Central memory CD4-positive, alpha-beta T cell (primary cell): ENCODE results near the gene DYNLT3.

ENCODE experiments used
- DNase-seq: peaks from one replicate; pipeline ENCODE4 v3.0.0; 2022
- total RNA-seq, 3 experiments: gene quantifications; one replicate each; lab custom pipeline; 2026; lab: John Stamatoyannopoulos, UW

Gene DYNLT3, protein sequence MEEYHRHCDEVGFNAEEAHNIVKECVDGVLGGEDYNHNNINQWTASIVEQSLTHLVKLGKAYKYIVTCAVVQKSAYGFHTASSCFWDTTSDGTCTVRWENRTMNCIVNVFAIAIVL
- 39.1 to 79.6 (median 48.2) reads per million in 3 experiments for total RNA-seq

- peak; percentile 78 for DNase-seq
These were observed at the start of gene DYNLT3 for GRCh38 chrX:37846934-37847732. TSS of gene DYNLT3 (minus strand) at chrX:37847571. CDS start at chrX:37847510, 61 bp downstream.

- no peak for DNase-seq
These were observed 49.1 kb upstream of the DYNLT3 start for GRCh38 chrX:37896511-37896890.

- DNase-seq: no peak
These were observed 48.6 kb upstream of the DYNLT3 start for GRCh38 chrX:37895795-37896510.

- DNase-seq: no peak
These were observed 47.4 kb upstream of the DYNLT3 start for GRCh38 chrX:37894725-37895124.

DNA sequence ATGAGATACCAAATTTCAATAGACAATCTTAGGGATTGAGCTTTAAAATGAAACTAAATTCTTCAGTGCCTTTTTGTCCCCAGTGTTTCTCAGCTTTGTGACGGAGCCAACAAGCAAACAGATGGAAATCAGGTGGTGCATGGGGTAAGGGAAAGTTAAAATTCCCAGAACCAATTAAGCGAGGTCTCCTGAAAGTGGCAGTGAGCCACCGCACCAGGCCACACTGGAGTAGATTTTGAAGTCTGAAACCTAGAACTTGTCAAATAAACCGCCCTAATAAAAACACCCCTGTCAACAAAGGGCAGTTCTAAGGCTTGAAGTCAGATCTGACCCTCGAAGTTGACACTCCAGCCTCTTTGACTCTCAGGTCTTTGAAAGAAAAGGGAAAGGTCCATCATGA is 40.6 kb upstream of the DYNLT3 start:
- no peak for DNase-seq

DNA sequence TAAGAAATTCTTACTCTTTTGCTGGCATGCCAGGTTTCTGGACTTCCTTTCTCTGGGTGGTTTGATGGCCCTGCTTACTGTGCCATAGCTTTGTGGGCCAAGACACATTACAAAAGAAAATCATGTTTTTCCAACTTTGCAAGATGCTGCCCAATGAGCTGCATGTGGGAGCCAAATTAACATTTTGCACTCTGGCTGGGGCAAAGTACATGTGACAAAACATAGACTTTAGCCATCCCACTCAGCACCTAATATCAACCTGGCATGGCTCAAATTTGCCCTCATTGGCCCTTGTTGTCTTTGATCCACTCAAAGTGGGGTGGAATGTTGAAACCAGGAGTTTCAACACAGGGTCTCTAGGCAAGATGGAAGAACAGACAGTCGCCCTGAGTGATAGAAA is 40.0 kb upstream of the DYNLT3 start:
- DNase-seq: no peak

GRCh38 chrX:37883196-37883595 is 35.8 kb upstream of the DYNLT3 start:
- DNase-seq: no peak

DNA sequence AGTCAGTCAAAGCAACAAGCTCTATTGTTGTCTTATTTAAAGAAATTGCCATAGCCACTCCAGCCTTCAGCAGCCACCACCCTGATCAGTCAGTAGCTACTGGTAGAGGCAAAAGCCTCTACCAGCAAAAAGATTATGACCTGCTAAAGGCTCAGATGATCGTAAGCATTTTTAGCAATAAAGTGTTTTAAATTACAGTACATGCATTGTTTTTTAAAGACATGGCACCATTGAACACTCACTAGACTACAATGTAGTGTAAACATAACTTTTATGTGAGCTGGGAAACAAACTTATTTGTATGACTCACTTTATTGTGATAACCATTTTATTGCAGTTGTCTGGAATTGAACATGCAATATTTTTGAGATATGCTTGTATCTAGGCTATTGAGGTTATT is 32.3 kb upstream of the DYNLT3 start:
- DNase-seq: no peak

DNA sequence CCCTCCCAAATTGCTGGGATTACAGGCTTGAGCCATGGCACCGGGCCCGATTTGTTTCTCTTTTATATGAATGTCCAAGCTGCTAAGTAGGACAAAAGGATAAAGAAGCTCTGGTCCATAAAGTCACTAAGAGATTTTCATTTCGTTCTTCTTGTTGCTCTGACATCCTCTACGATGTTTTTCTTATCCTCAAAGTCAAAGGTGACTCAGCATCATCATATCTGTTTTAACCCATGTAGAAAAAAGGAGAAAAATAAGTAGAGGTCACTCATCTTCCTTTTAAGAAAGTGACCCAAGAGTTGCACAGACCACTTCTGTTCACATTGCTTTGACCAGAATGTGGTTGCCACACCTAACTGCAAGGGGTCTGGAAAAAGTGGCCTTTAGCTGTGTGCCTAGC is 29.3 kb upstream of the DYNLT3 start:
- no peak for DNase-seq

DNA sequence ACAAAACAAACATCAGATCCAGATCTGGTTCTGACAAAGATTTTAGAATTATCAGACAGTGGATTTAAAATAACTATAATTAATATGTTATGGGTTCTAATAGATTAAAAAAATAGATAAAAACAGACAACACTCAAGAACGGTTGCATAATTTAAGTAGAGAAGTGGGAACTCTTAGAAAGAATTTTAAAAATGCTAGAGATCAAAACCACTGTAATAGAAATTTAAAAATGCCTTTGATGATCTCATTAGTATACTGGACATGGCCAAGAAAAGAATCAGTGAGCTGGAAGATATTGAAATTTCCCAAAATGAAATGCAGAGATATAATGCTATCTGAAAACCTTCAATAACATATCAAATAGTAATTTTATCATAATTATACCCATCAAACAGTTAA is 28.3 kb upstream of the DYNLT3 start:
- no peak for DNase-seq

GRCh38 chrX:37873220-37873619 is 25.8 kb upstream of the DYNLT3 start:
- no peak for DNase-seq

DNA sequence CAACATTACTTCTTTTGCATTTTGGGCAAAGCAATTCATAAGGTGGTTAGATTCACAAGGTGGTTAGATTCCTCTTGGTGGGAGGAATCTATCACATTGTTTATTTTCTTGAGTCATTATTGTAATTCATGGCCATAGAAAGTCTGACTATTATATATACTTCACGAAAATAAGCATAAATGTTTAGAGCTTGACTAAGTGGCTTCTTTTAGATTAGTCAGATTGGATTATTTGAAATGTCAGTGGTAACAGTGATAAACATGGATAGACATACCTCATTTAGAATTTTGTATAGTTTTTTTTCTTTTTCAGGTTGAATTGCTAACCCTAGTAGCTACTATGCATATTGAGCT is 24.9 kb upstream of the DYNLT3 start:
- DNase-seq: no peak

DNA sequence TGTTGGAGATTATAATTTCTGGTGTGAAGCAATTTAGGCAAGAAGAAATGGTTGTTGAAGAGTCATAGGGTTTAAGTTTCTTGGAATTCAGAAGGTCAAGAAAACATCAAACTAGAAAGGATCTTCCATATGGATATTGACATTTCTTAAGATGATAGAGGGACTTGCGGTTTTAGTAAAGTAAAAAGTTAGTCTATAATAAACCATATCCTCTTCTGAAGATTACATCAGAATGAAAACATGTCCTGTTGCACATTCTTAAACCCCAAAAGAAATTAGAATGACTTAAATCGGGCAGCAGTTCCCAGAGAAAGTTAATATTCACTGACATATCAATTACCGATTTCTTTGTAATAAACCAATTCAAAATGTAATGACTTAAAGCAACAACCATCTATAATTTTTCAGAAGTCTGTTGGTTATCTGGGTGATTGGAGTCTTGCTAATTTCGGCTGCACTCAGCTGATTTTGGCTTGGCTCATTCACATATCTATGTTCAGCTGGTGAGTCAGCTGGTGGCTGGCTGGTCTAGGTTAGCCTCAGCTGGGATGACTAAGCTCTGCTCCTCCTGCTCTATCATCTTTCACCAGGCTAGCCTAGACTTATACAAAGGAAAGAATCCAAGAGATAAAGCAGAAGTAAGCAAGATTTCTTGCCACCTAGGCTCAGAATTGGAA is 24.4 kb upstream of the DYNLT3 start:
- DNase-seq: no peak

- DNase-seq: no peak
These were observed 20.3 kb upstream of the DYNLT3 start for GRCh38 chrX:37867536-37868153.

- no peak for DNase-seq
These were observed 16.4 kb upstream of the DYNLT3 start for GRCh38 chrX:37863728-37864127.

GRCh38 chrX:37862851-37863250 is 15.5 kb upstream of the DYNLT3 start:
- no peak for DNase-seq

GRCh38 chrX:37860721-37861120 is 13.3 kb upstream of the DYNLT3 start:
- DNase-seq: no peak

GRCh38 chrX:37854748-37855147 is 7.4 kb upstream of the DYNLT3 start:
- DNase-seq: no peak

- DNase-seq: no peak
These were observed 6.8 kb upstream of the DYNLT3 start for GRCh38 chrX:37854148-37854547.

GRCh38 chrX:37847733-37848197 is 394 bp upstream of the DYNLT3 start:
- DNase-seq: no peak

- DNase-seq: no peak
These were observed 825 bp downstream of the DYNLT3 start for GRCh38 chrX:37846558-37846933.

GRCh38 chrX:37846141-37846540 is 1.2 kb downstream of the DYNLT3 start:
- DNase-seq: peak; percentile 16

- DNase-seq: no peak
These were observed 2.7 kb downstream of the DYNLT3 start for GRCh38 chrX:37844622-37845021.
